ENCODE measurements around the gene SYT15. TPM values are rescaled to one million over a fixed set of nuclear protein-coding genes. Genes with fewer than 3 reads are reported as not detected.

SYT15 gene
- total RNA-seq, 1 experiment from 2014 or later: 0.28 TPM

DNA sequence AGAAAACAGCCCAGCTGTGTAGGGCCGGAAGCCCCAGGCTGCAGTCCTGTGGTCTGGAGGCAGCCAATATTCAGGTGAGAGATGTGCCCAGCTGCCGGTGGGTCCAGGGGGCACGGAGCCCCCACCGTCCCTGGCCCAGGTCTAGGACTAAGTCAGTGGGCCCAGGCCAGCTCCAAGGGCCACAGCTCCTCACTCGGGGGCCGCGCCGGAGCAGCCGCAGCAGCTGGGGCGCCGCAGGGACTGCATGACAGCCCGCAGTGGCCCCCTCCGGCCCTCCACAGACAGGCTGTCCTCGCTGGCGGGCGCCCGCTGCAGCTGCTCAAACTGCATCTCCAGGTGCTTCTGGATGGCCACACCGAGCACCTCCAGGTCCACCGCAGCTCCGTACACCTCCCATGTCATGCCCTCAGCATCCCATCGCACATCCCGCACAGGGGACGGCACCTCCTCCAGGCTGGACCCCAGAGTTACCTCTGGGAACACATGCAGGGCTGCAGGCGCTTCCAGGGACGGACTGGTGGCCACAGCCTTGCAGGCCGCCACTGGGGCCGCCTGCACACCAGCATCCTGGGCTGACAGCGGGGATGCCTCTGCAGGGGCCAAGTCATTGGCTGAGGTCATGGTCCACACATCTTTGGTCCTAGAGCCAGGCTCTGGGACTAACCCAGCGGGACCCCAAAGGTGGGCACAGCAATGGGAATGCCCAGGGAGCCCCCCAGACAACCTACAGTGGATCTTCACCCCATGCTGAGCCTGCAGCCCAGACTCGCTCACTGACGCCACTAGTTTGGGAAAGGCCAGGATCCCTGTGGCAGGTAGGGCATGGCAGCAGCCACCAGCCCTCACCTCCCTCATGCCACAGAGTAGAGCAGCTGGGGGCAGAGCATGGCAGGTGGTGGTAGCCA is 29.5 kb upstream of the SYT15 start:
- H3K4me1 ChIP-seq (ENCODE audit: control insufficient read depth, insufficient read depth, low read length): peaks cover 10% of the 10 kb centered on the region; the same call in 1 of the 2 replicates
- DNase-seq (ENCODE audit: low read depth, low spot score) (no peak), ATAC-seq (no peak)
- no peak overlapping the region for H3K4me3 ChIP-seq (ENCODE audit: low read depth in 2 of 2, low read length in 2 of 2)
- H3K9me3 ChIP-seq (ENCODE audit: control insufficient read depth, insufficient read depth, low read depth, low read length): no peaks in the 10 kb centered on the region
- H3K27me3 ChIP-seq (ENCODE audit: control insufficient read depth, insufficient read depth, low read length): no peaks in the 10 kb centered on the region
- BruUV-seq (replicated peaks): no TSS peak
- CTCF ChIA-PET: interaction anchor here (0.6 kb wide), 1 partner anchor 31 kb away, joined by 3 read pairs; no protein-coding TSS in a partner anchor
- in situ Hi-C loops (cut with HindIII; ENCODE audit: low pct_unique_long_range_greater_than_20kb, low sequenced_read_pairs): no loop called here
- TF ChIP-seq POLR2AphosphoS5 (IDR thresholded peaks at IDR 0.05; ENCODE audit: low read depth, low read length): no peak
- TF ChIP-seq SIN3A (IDR thresholded peaks at IDR 0.05; ENCODE audit: borderline replicate concordance, insufficient read depth, low read depth, low read length): no peak
- no peak for TF ChIP-seq TCF7L2 (IDR thresholded peaks at IDR 0.05; ENCODE audit: low read depth, low read length)
- no peak for TF ChIP-seq CTCF (IDR thresholded peaks at IDR 0.05)
- no peak for TF ChIP-seq REST (IDR thresholded peaks at IDR 0.05; ENCODE audit: insufficient read depth in 1 of 2, low read depth in 2 of 2, low read length in 1 of 2)
- peak overlapping the region; percentile 7; the same call in 1 of the 2 replicates for H3K27ac ChIP-seq (ENCODE audit: low read length)
- POLR2A ChIA-PET: no interaction called here
- intact Hi-C loops (cut with micrococcal nuclease; ENCODE audit: unreplicated experiment): no loop called here
- H3K36me3 ChIP-seq (ENCODE audit: control insufficient read depth, insufficient read depth, low read length): no peaks in the 10 kb centered on the region

- no peak overlapping the region for H3K27ac ChIP-seq (ENCODE audit: low read length)
These were observed 28.7 kb upstream of the SYT15 start for GRCh38 chr10:46550076-46550790.

More at GRCh38 chr10:46550076-46550790, 28.7 kb upstream of the SYT15 start:
- Histone ChIP-seq H3K4me3 (ENCODE audit: low read depth in 2 of 2, low read length in 2 of 2) (no peak overlapping the region), H3K9me3 (ENCODE audit: control insufficient read depth, insufficient read depth, low read depth, low read length) (no peaks in the 10 kb centered on the region), H3K27me3 (ENCODE audit: control insufficient read depth, insufficient read depth, low read length) (no peaks in the 10 kb centered on the region), H3K4me1 (ENCODE audit: control insufficient read depth, insufficient read depth, low read length) (peaks cover 4% of the 10 kb centered on the region), H3K36me3 (ENCODE audit: control insufficient read depth, insufficient read depth, low read length) (no peaks in the 10 kb centered on the region)
- no peak for DNase-seq (ENCODE audit: low read depth, low spot score)
- in situ Hi-C loops (cut with HindIII; ENCODE audit: low pct_unique_long_range_greater_than_20kb, low sequenced_read_pairs): no loop called here
- no peak for ATAC-seq
- CTCF ChIA-PET: no interaction called here
- POLR2A ChIA-PET: no interaction called here
- TF ChIP-seq TCF7L2 (IDR thresholded peaks at IDR 0.05; ENCODE audit: low read depth, low read length) (no peak), CTCF (IDR thresholded peaks at IDR 0.05) (no peak)
- BruUV-seq (replicated peaks): no TSS peak
- intact Hi-C loops (cut with micrococcal nuclease; ENCODE audit: unreplicated experiment): no loop called here
